Prostate gland (tissue), 2 donors: Measurements from ENCODE around the gene SPDYE18. TPM values are rescaled to one million over a fixed set of nuclear protein-coding genes. Genes with fewer than 3 reads are reported as not detected.
A peak's percentile ranks its signal among the peaks of the same experiment; 100 is the strongest.
"Not testable (repeated sequence)": the region's sequence is repeated elsewhere in the genome, so short reads cannot be mapped to it uniquely, and the experiment has no call there.

Experiments used
- DNase-seq: peaks from one replicate; pipeline ENCODE4 v3.0.0-alpha.2; 2019; ENCODE audit warnings: low spot score
- H3K27ac ChIP-seq, 2 donors: fragments of 200-600 bp; sonication (generic); 2 replicates each; pipeline ENCODE4 v1.5.1; 2017 to 2019
- H3K27me3 ChIP-seq: fragments of 200-600 bp; sonication (generic); replicated peaks from 2 replicates; pipeline ENCODE4 v1.5.1; 2019; ENCODE audit not compliant: insufficient read depth
- H3K36me3 ChIP-seq, 2 donors: fragments of 200-600 bp; sonication (generic); 1 replicate in 1 of 2; 2 replicates in 1 of 2; pipeline versions ENCODE4 v1.5.1 to v1.8.1; 2017 to 2019
- H3K4me1 ChIP-seq: fragments of 200-600 bp; sonication (generic); replicated peaks from 2 replicates; pipeline ENCODE4 v1.5.1; 2019
- H3K4me3 ChIP-seq, 2 donors: fragments of 200-600 bp; sonication (generic); 2 replicates each; pipeline ENCODE4 v1.5.1; 2017 to 2019
- H3K9me3 ChIP-seq: fragments of 200-600 bp; sonication (generic); 2 replicates; pipeline ENCODE4 v1.5.1; 2017
- POLR2AphosphoS5 ChIP-seq: sonication (generic); formaldehyde crosslinking; IDR thresholded peaks from one replicate; pipeline ENCODE4 v1.6.1; 2017; ENCODE audit warnings: antibody characterized with exemption
- WGBS: methylation state at CpG from one replicate; pipeline ENCODE4 v1.1.5; 2018; 5-methylcytosine and 5-hydroxymethylcytosine counted together
- intact Hi-C: fragments of 100-400 bp; cut with DNase I; formaldehyde crosslinking; loops from one replicate; pipeline ENCODE4 v1.14.2; 2022
- total RNA-seq, 2 donors: library from RNA; depleted of rRNA; stranded (reverse); fragments of >200 nt; gene quantifications; one replicate each; pipeline ENCODE4 v1.1.0, GENCODE V29; 2016

The SPDYE18 gene
- total RNA-seq, 2 donors from 2014 or later: 4.1 TPM; not detected in 1

DNA sequence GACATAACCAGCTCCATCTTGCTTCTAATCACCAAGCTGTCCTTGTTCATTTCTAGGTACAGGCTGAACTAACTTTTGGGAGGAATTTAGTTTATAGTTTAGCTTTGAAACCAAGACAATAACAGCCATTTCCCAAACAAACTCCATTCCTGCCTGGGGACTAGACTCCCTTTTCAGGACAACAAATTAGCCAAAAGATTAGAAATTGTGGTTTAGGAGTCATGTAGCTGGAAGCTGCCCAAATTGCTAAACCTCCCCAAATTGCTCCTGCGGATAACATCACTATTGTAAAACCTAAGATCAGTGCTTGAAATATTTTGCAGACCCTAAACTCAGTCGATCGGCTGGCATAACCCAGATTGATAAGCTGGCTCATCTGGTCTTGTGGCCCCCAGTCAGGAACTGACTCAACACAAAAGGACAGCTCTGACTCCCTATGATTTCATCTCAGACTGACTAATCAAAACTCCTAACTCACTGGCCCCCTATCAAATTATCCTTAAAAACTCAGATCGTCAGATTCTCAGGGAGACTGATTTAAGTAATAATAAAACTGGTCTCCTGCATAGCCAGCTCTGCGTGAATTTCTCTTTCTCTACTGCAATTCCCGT is 12.5 kb upstream of the SPDYE18 start:
- H3K4me3 ChIP-seq, H3K4me1 ChIP-seq, H3K27ac ChIP-seq, intact Hi-C loops, H3K27me3 ChIP-seq, DNase-seq, H3K36me3 ChIP-seq, H3K9me3 ChIP-seq: not testable (repeated sequence)
- no CpG with 5 or more reads among the region's 6 CpGs for WGBS

DNA sequence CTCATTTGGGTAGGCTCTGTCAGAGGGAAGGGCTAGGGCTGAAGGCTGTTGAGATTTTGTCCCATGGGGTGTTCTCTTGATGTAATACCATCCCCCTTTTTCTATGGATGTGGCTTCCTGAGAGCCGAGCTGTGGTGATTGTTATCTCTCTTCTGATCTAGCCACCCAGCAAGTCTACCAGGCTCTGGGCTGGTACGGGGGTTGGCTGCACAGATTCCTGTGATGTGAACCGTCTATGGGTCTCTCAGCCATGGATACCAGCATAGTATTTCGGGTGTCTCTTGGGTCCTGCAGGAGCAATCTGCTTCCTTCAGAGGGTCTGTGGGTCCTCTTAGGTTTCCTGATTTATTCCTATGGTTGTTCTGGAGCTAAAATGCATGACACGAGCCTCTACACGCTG is 8.8 kb upstream of the SPDYE18 start:
- intact Hi-C loops, H3K36me3 ChIP-seq, H3K4me3 ChIP-seq, H3K4me1 ChIP-seq, H3K27me3 ChIP-seq, H3K27ac ChIP-seq, H3K9me3 ChIP-seq, DNase-seq: not testable (repeated sequence)
- 89% methylated on average over 6 of the region's 6 CpGs for WGBS

DNA sequence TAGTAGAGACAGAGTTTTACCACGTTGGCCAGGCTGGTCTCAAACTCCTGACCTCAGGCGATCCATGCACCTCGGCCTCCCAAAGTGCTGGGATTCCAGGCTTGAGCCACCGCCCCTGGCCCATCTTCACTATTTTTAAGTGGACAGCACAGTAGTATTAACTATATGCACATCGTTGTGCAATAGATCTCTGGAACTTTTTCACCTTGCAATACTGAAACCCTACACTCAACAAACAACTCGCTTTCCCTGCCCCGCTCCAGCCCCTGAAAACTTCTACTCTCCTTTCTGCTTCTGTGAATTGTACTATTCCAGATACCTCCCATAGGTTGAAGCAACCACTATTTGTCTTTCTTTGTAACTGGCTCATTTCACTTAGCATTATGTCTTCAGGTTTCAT is 3.5 kb upstream of the SPDYE18 start:
- H3K27me3 ChIP-seq, H3K36me3 ChIP-seq, DNase-seq, H3K4me1 ChIP-seq, intact Hi-C loops, H3K9me3 ChIP-seq, H3K27ac ChIP-seq, H3K4me3 ChIP-seq: not testable (repeated sequence)
- 80% methylated on average over 7 of the region's 7 CpGs for WGBS

DNA sequence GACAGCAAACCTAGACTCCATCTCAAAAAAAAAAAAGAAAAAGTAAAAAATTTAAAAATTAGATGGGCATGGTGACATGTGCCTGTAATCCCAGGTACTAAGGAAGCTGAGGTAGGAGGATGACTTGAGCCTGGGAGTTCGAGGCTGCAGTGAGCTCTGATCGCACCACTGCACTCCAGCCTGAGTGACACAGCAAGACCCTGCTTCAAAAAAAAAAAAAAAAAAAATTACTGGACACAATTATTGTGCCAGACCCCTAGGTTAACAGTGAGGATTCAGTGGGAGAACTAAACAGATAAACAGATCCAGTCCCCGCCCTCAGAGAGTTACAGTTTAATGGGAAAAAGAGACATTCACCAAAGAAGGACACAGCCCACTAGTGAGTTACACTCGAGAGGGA is 1.4 kb upstream of the SPDYE18 start:
- H3K4me3 ChIP-seq, H3K36me3 ChIP-seq, H3K4me1 ChIP-seq, H3K9me3 ChIP-seq, DNase-seq, intact Hi-C loops, H3K27me3 ChIP-seq, H3K27ac ChIP-seq: not testable (repeated sequence)
- 89% methylated on average over 4 of the region's 4 CpGs for WGBS

DNA sequence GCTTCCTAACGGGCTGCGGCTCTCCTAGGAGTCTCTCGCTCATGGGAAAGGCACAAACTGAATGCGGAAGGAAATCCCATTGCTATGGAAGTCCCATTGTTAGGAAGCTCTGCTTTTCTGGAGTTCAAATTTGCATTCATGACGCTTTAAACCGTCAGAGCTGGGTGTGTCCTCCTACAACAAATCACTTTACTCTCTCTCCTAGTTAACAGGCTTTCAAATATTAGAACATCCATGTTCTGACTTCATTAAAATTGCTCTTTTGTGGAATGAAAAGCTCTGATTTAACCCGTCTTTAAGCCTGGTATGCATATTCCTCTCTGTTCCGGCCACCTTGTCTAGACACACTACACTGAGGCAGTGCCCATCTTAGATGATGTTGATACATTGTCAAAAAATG is 30.1 kb downstream of the SPDYE18 start, which contains the start of gene SPDYE17:
Gene SPDYE17, minus strand, starts transcription at position 101 of the 400 bp plus-strand sequence. CDS start 1,791 bp downstream, outside the sequence.
- H3K4me3 ChIP-seq, H3K9me3 ChIP-seq, H3K27me3 ChIP-seq, H3K4me1 ChIP-seq, H3K36me3 ChIP-seq, H3K27ac ChIP-seq, intact Hi-C loops, DNase-seq: not testable (repeated sequence)
- WGBS: 75% methylated on average over 4 of the region's 8 CpGs

DNA sequence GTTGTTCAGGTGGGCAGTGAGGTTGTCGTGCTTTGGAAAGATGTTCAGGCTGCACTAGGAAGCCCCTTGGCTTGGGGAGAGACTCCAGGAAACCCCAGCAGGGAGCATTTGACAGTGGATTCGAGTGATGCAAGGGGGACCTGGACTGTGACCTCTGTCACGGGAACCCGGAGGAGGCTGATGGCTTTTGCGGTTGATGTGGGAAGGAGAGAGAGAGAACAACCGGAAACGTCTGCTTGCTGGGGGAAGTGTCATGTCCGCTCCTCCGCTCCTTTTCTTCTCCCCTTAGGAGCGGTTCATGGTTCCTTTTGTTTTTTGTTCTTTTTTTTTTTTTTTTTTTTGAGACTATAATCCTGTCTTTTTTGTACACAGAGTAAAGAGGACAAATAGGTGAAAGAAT is 36.0 kb downstream of the SPDYE18 start:
- H3K27me3 ChIP-seq, H3K36me3 ChIP-seq, DNase-seq, H3K9me3 ChIP-seq, intact Hi-C loops, H3K27ac ChIP-seq, H3K4me1 ChIP-seq, H3K4me3 ChIP-seq: not testable (repeated sequence)
- WGBS: 90% methylated on average over 9 of the region's 10 CpGs

DNA sequence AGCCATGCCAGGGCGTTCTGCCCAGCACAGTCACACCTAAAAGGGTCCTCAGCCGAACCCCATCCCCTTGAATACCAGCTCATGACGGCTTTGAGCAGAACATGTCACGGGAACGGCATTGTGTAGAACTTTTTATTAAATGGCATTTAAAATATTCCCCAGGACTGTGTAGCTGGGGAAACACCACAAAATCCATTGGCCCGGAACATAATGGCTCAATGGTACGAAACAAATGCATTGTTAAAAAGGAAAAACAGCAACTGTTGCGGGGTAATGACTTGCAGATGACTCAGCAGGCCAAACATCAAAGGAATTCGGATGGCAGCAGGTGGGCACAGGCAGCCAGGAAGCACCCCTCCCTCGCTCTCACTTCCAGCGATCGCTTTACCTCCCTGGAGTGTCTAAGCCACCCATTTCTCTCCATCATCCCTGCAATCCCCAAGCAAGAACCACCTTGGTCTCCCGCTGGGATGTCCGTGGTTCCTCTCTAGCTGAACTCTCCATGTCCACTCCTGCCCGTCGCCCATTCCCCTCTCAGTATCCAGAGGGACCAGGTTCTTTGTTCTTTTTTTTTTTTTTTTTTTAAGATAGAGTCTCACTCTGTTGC is 52.2 kb downstream of the SPDYE18 start:
- DNase-seq, H3K36me3 ChIP-seq, H3K27ac ChIP-seq, H3K27me3 ChIP-seq, intact Hi-C loops, H3K9me3 ChIP-seq, H3K4me3 ChIP-seq, H3K4me1 ChIP-seq: not testable (repeated sequence)
- WGBS: 32% methylated on average over 7 of the region's 16 CpGs

DNA sequence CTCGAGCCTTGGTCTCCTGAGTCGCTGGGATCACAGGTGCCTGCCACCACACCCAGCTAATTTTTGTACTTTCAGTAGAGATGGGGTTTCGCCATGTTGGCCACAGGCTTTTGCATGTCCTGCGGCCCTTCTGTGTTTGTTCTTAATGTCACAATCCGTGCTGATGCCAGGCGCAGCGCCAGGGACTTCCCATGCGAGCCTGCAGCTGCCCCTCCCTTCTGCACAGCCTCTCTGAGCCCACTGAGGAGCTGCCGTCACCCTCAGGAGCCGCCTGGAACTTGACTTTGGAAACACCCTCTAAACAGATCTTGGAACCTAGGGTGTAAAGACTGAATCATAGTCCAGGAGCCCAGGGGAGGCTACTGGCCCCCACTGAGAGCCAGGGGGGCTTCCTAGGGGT is 54.4 kb downstream of the SPDYE18 start:
- peak; percentile 92 for DNase-seq
- WGBS: 14% methylated on average over 10 of the region's 10 CpGs
- intact Hi-C loops, H3K4me1 ChIP-seq, H3K36me3 ChIP-seq, H3K27me3 ChIP-seq, H3K4me3 ChIP-seq, H3K9me3 ChIP-seq: not testable (repeated sequence)
- peak; percentile 68 for TF ChIP-seq POLR2AphosphoS5
- peak overlapping the region in 1 of 2 donors; percentile 36 for H3K27ac ChIP-seq

DNA sequence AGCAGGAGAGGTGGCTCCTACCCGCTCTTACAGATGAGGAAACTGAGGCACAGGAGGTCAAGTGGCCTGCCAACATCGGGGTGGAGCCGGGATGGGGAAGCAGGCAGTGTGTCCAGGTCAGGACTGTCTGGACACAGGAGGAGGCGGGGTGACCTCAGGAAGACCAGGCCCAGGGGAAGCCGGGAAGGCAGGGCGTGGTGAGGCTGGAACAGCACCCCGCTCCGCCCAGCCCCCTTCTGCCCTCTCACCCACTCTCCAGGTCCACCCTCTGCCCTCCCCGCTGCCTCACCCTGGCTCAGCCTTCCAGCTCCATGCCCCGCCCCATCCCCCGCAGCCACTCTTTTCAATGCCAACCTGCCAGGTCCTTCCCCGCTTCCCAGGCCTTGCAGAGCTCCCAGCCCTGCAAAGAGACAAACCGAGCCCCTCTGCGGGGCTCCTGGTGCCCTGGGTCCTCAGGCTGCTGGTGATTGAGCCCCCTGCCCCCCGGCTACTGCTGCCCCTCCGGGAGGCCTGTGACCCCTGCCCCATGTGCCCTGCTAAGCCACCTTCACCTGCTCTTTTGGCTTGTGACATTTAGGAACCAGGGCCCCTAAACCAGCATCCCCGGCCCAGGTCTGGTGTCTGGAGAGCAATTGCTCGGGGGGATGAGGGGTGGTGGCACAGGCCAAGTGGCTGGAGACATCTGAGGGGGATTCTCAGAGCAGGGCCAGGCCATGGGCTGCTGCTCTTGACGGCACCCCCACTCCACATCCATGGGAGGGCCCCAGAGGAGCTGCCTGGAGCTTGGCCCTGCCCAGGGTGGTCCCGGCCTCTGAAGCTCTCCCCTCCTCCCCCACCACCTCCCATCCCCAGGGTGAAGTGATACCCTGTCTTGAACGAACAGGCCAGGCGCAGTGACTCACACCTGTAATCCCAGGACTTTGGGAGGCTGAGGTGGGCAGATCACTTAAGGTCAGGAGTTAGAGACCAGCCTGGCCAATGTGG is 55.9 kb downstream of the SPDYE18 start:
- H3K9me3 ChIP-seq, DNase-seq, intact Hi-C loops, H3K4me1 ChIP-seq, H3K27ac ChIP-seq, H3K36me3 ChIP-seq, H3K4me3 ChIP-seq, H3K27me3 ChIP-seq: not testable (repeated sequence)
- 87% methylated on average over 9 of the region's 22 CpGs for WGBS

DNA sequence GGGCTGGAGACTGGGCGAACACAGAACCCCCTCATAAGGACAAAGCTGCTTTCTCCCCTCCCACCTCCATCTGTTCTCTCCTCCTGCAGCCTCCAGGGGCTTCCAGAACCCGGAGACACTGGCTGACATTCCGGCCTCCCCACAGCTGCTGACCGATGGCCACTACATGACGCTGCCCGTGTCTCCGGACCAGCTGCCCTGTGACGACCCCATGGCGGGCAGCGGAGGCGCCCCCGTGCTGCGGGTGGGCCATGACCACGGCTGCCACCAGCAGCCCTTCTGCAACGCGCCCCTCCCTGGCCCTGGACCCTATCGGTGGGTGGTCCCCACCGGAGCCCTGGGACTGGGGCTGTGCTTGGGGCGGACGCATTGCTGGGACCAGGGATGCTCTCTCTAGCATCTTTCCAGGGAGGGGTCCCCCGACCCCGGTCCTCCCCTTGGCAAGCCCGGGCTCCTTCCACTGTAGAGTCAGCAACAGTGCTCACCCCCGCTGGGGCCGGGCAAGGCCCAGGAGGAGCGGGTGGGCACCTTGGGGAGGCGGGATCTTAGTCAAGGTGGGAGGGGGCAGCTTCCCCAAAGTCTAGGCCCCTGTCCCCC is 56.8 kb downstream of the SPDYE18 start:
- H3K4me3 ChIP-seq, intact Hi-C loops, DNase-seq, H3K27me3 ChIP-seq, H3K4me1 ChIP-seq, H3K36me3 ChIP-seq, H3K27ac ChIP-seq, H3K9me3 ChIP-seq: not testable (repeated sequence)
- WGBS: 91% methylated on average over 12 of the region's 27 CpGs

DNA sequence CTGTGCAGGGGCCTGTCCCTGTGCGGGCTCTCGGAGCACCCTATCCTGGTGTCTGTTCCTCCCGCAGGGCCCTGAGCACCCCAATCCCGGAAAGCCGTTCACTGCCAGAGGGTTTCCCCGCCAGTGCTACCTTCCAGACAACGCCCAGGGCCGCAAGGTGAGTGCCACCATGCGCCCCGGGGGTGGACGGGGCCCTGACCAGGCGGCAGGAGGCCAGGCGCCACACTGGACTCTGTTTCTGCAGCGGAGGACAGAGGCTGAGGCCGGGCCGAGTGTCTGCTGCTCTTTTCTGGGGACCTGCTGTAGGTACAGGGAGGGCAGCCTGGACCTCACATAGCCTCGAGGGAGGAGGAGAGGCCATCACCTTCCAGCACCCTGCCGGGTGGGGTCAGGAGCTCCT is 58.2 kb downstream of the SPDYE18 start:
- H3K36me3 ChIP-seq, H3K27ac ChIP-seq, H3K27me3 ChIP-seq, H3K4me1 ChIP-seq, H3K9me3 ChIP-seq, intact Hi-C loops, H3K4me3 ChIP-seq, DNase-seq: not testable (repeated sequence)
- WGBS: no CpG with 5 or more reads among the region's 18 CpGs

DNA sequence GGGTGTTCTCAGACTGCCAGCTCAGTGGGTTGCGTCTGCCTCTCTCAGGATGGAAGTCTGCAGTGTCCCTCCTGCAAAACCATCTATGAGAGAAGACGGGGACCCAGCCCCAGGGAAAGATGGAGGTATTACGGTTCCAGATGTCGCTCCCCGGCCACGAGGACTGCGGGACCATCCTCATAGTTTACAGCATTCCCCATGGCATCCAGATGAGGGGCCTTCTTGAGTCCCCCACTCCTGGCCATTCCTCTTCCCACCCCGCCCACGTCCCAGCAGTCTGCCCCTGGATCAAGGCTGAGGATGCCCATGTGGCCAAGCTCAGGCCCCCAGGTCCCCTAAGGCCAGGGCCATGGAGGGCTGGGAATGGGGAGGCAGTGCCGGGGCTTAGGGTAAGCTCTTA is 59.1 kb downstream of the SPDYE18 start:
- intact Hi-C loops, DNase-seq, H3K9me3 ChIP-seq, H3K36me3 ChIP-seq, H3K4me3 ChIP-seq, H3K27me3 ChIP-seq, H3K27ac ChIP-seq, H3K4me1 ChIP-seq: not testable (repeated sequence)
- WGBS: 95% methylated on average over 7 of the region's 10 CpGs
